Right lobe of liver (tissue), 6 donors: ENCODE measurements around the gene CRAT. TPM values are rescaled to one million over a fixed set of nuclear protein-coding genes. Genes with fewer than 3 reads are reported as not detected.

Source experiments
- ATAC-seq, 4 donors: fragments of 200-7000 bp; cut with Tn5 transposase; one replicate each; pipeline ENCODE4 v1.9.1; 2020; ENCODE audit warnings: mild to moderate bottlenecking in 4 of 4, moderate library complexity in 4 of 4
- DNase-seq, 3 donors: peaks; one replicate each; pipeline ENCODE4 v3.0.0-alpha.2; 2020
- H3K27ac ChIP-seq, 3 donors: fragments of 200-600 bp; one replicate each; pipeline ENCODE4 v1.8.0; 2022
- H3K27me3 ChIP-seq, 2 donors: fragments of 200-600 bp; one replicate each; pipeline ENCODE4 v1.8.0; 2022
- H3K36me3 ChIP-seq, 4 donors: fragments of 200-600 bp; sonication (generic) in 1 of 4; one replicate each; pipeline versions ENCODE4 v1.5.1 to v1.8.0; 2017 to 2022; ENCODE audit warnings: control low read depth in 1 of 4
- H3K4me1 ChIP-seq, 4 donors: fragments of 200-600 bp; sonication (generic) in 1 of 4; one replicate each; pipeline versions ENCODE4 v1.5.1 to v1.8.0; 2017 to 2022; ENCODE audit warnings: control low read depth in 1 of 4
- H3K4me3 ChIP-seq, 3 donors: fragments of 200-600 bp; one replicate each; pipeline ENCODE4 v1.8.0; 2022
- H3K9me3 ChIP-seq, 4 donors: fragments of 200-600 bp; sonication (generic) in 1 of 4; one replicate each; pipeline versions ENCODE4 v1.5.1 to v1.8.0; 2017 to 2022; ENCODE audit warnings: control low read depth in 1 of 4
- CTCF ChIP-seq, 4 donors: fragments of 200-600 bp in 3 of 4; fragments of 450-650 bp in 1 of 4; IDR thresholded peaks; one replicate each; pipeline versions ENCODE4 v1.5.1 to v1.8.0; 2016 to 2022; ENCODE audit warnings: antibody characterized with exemption in 4 of 4, mild to moderate bottlenecking in 2 of 4
- POLR2A ChIP-seq: fragments of 450-650 bp; IDR thresholded peaks from one replicate; pipeline ENCODE4 v1.6.1; 2017; ENCODE audit warnings: antibody characterized with exemption, mild to moderate bottlenecking
- WGBS: methylation state at CpG from one replicate; pipeline ENCODE4 v1.1.6; 2018; ENCODE audit warnings: low coverage, low lambda C conversion rate; ENCODE audit not compliant: insufficient coverage; ENCODE audit errors: missing lambda C conversion rate; 5-methylcytosine and 5-hydroxymethylcytosine counted together
- intact Hi-C, 2 donors: fragments of 100-400 bp; cut with DNase I; formaldehyde crosslinking; loops; one replicate each; pipeline versions ENCODE4 v1.11.2 to v1.14.1; 2022
- total RNA-seq, 6 experiments: library from RNA; depleted of rRNA in 2 of 6; stranded (reverse); fragments of >200 nt in 2 of 6; fragmentation: NEBNext Ultra II Directional in 3 of 6; extraction: Animal tissue kit (Norgen Biotek cat#: 25700) in 3 of 6; gene quantifications; one replicate each; pipeline versions ENCODE4 v1.1.0 to v1.2.4, GENCODE V29; 2016 to 2023
- donor health status: DM: no; HTN: yes; CAD: no.
- donor health status: DM: no; HTN: no; CAD: no.
- donor health status: DM: no; HTN: no; CAD: no.
- donor health status: DM: no; HTN: yes; CAD: no.
- donor health status: DM: no; HTN: yes; CAD: no.

CRAT gene
- total RNA-seq, 6 experiments from 2014 or later, result 86.1 to 146 (median 104) TPM

- Histone ChIP-seq H3K27me3 (no peaks in the 10 kb centered on the region), H3K36me3 (no peaks in the 10 kb centered on the region), H3K9me3 (no peaks in the 10 kb centered on the region), H3K4me3 (no peak overlapping the region), H3K27ac (no peak overlapping the region), H3K4me1 (peaks cover 0 to 63% (median 23%) of the 10 kb centered on the region in 4 donors)
- DNase-seq (no peak), ATAC-seq (no peak)
- TF ChIP-seq CTCF (IDR thresholded peaks at IDR 0.05), result no peak
- TF ChIP-seq POLR2A, result no peak
- intact Hi-C loops, result no loop called here
- 71% methylated on average over 8 of the region's 8 CpGs for WGBS
Observed at GRCh38 chr9:129073404-129073803, 37.2 kb downstream of the CRAT start.

GRCh38 chr9:129072171-129072570 lies 38.4 kb downstream of the CRAT start:
- WGBS, result 52% methylated on average over 7 of the region's 9 CpGs
- H3K9me3 ChIP-seq, result no peaks in the 10 kb centered on the region
- peak overlapping the region in 1 of 3 donors; percentile 11 for H3K27ac ChIP-seq
- no peak for ATAC-seq
- H3K4me1 ChIP-seq, result peaks cover 0 to 61% (median 21%) of the 10 kb centered on the region in 4 donors
- H3K4me3 ChIP-seq, result no peak overlapping the region
- DNase-seq, result peak in 1 of 3 donors; percentile 64
- intact Hi-C loops, result no loop called here
- H3K27me3 ChIP-seq, result no peaks in the 10 kb centered on the region
- no peaks in the 10 kb centered on the region for H3K36me3 ChIP-seq
- no peak for TF ChIP-seq POLR2A
- TF ChIP-seq CTCF (IDR thresholded peaks at IDR 0.05), result no peak

- H3K27me3 ChIP-seq, result no peaks in the 10 kb centered on the region
- WGBS, result 34% methylated on average over 5 of the region's 10 CpGs
- TF ChIP-seq CTCF (IDR thresholded peaks at IDR 0.05), result no peak
- TF ChIP-seq POLR2A, result no peak
- no peak for ATAC-seq
- peak overlapping the region in 1 of 3 donors; percentile 24 for H3K27ac ChIP-seq
- no peaks in the 10 kb centered on the region for H3K9me3 ChIP-seq
- H3K36me3 ChIP-seq, result no peaks in the 10 kb centered on the region
- H3K4me3 ChIP-seq, result no peak overlapping the region
- intact Hi-C loops, result no loop called here
- H3K4me1 ChIP-seq, result peaks cover 0 to 55% (median 18%) of the 10 kb centered on the region in 4 donors
- no peak for DNase-seq
Observed at GRCh38 chr9:129071526-129072126, 39.0 kb downstream of the CRAT start.

- no peaks in the 10 kb centered on the region for H3K27me3 ChIP-seq
- DNase-seq, result peak in 1 of 3 donors; percentile 44
- no peak for TF ChIP-seq POLR2A
- no peak for TF ChIP-seq CTCF (IDR thresholded peaks at IDR 0.05)
- no peak overlapping the region for H3K4me3 ChIP-seq
- peaks cover 0 to 49% (median 15%) of the 10 kb centered on the region in 4 donors for H3K4me1 ChIP-seq
- no peaks in the 10 kb centered on the region for H3K9me3 ChIP-seq
- ATAC-seq, result no peak
- intact Hi-C loops, result no loop called here
- H3K36me3 ChIP-seq, result no peaks in the 10 kb centered on the region
- H3K27ac ChIP-seq, result peak overlapping the region in 2 of 3 donors; percentile 94 to 98
- WGBS, result 82% methylated on average over 7 of the region's 21 CpGs
Observed at GRCh38 chr9:129070696-129071525, 39.7 kb downstream of the CRAT start.
